ENCODE results near the gene HES6. TPM values are rescaled to one million over a fixed set of nuclear protein-coding genes. Genes with fewer than 3 reads are reported as not detected.

The HES6 gene
- total and polyA plus RNA-seq, 2 of the 8 experiments (the other 6 are each of a cell fraction or from before 2014, with no cell fraction given), result 32.6 to 36.3 TPM

- Histone ChIP-seq H3K18ac (ENCODE audit: extremely low read depth, low read length) (no peak overlapping the region), H4K5ac (ENCODE audit: insufficient read length, low read depth, low read length) (no peak overlapping the region), H3K14ac (ENCODE audit: insufficient read length) (no peak overlapping the region), H3K4me2 (ENCODE audit: insufficient read depth in 1 of 2, low read depth in 2 of 2, low read length in 2 of 2) (no peak overlapping the region), H4K91ac (replicated peaks; ENCODE audit: insufficient read length, low read length) (no peak overlapping the region), H3K27ac (ENCODE audit: low read depth, low read length) (no peak overlapping the region), H3K79me1 (ENCODE audit: low read depth, low read length) (no peaks in the 10 kb centered on the region), H2BK15ac (ENCODE audit: low read length) (no peak overlapping the region), H3K9ac (replicated peaks in 1 of 4; ENCODE audit: extremely low read depth in 1 of 4, low read depth in 3 of 4, low read length in 3 of 4) (no peak overlapping the region), H2BK5ac (ENCODE audit: low read depth, low read length) (no peak overlapping the region; the same call in 1 of the 2 replicates), H4K8ac (ENCODE audit: extremely low read depth, insufficient read depth, low read length) (no peak overlapping the region), H3K23me2 (ENCODE audit: low read depth, low read length) (no peaks in the 10 kb centered on the region), H3K27me3 (replicated peaks in 1 of 4; ENCODE audit: control insufficient read depth in 3 of 4, extremely low read depth in 1 of 4, insufficient read depth in 3 of 4, low read length in 3 of 4) (no peaks in the 10 kb centered on the region), H3K56ac (replicated peaks; ENCODE audit: insufficient read length, low read depth, low read length) (no peak overlapping the region), H2BK120ac (replicated peaks; ENCODE audit: low read depth, low read length) (no peak overlapping the region), H3K79me2 (ENCODE audit: control insufficient read depth in 1 of 2, insufficient read depth in 2 of 2, low read length in 2 of 2) (no peaks in the 10 kb centered on the region), H2BK12ac (ENCODE audit: low read depth, low read length) (no peak overlapping the region), H4K20me1 (replicated peaks in 1 of 2; ENCODE audit: control insufficient read depth in 1 of 2, insufficient read depth in 2 of 2, low read length in 2 of 2) (peaks cover 0 to 2% of the 10 kb centered on the region in 2 experiments), H3K23ac (ENCODE audit: insufficient read length) (no peak overlapping the region), H3K9me3 (ENCODE audit: insufficient read depth in 2 of 2, low read depth in 1 of 2, low read length in 1 of 2) (no peaks in the 10 kb centered on the region), H2AK5ac (ENCODE audit: low read depth, low read length) (no peak overlapping the region), H3K4ac (replicated peaks; ENCODE audit: insufficient read length, low read depth, low read length) (no peak overlapping the region), H3K4me3 (ENCODE audit: extremely low read depth in 1 of 4, insufficient read depth in 2 of 4, low read depth in 3 of 4, low read length in 4 of 4) (no peak overlapping the region), H2AFZ (ENCODE audit: low read length) (no peak overlapping the region), H3K4me1 (replicated peaks in 1 of 4; ENCODE audit: control insufficient read depth in 3 of 4, insufficient read depth in 4 of 4, low read length in 3 of 4) (peaks cover 0 to 2% (median 0%) of the 10 kb centered on the region in 4 experiments; a peak in 1 of 7 replicates), H3K36me3 (ENCODE audit: control insufficient read depth in 2 of 4, insufficient read depth in 4 of 4, low read length in 3 of 4) (no peaks in the 10 kb centered on the region; a peak in 1 of 8 replicates), H2BK20ac (ENCODE audit: low read length) (no peak overlapping the region)
- POLR2A ChIA-PET (ENCODE audit: partially characterized antibody), result interaction anchor here (0.6 to 2.9 kb wide), 2 partner anchors 25 to 26 kb away, joined by 3 to 13 read pairs; partner anchors contain the start of gene PER2
- CTCF ChIA-PET (ENCODE audit: partially characterized antibody), result interaction anchor here (0.5 to 17.1 kb wide), 26 partner anchors 13 to 163 kb away, joined by 3 to 298 read pairs (median 4); no protein-coding TSS in a partner anchor
- no peak for TF ChIP-seq CBX8 (IDR thresholded peaks at IDR 0.05; ENCODE audit: borderline replicate concordance, low read depth, low read length)
- no peak for TF ChIP-seq KDM5A (IDR thresholded peaks at IDR 0.05; ENCODE audit: low read length)
- no peak for TF ChIP-seq TBP (IDR thresholded peaks at IDR 0.05; ENCODE audit: low read depth, low read length)
- TF ChIP-seq CEBPB (IDR thresholded peaks at IDR 0.05; ENCODE audit: low read depth, low read length), result no peak
- no peak for TF ChIP-seq JUND (IDR thresholded peaks at IDR 0.05; ENCODE audit: low read length)
- DNase-seq (ENCODE audit: low read depth in 1 of 2, low spot score in 2 of 2), result no peak
- FAIRE-seq, result no peak
- 95% methylated on average over 12 of the region's 12 CpGs; no CpG with 5 or more reads in 1 of the 2 experiments for WGBS, 2 experiments (ENCODE audit: extremely low coverage in 1 of 2, insufficient coverage in 1 of 2, insufficient read length in 1 of 2, insufficient replicate concordance in 2 of 2, low coverage in 1 of 2, low lambda C conversion rate in 2 of 2, missing lambda C conversion rate in 1 of 2)
Observed at GRCh38 chr2:238262496-238263122, 22.8 kb upstream of the HES6 start.
